Panc1 (cell line): ENCODE results near the gene CCDC192. TPM values are rescaled to one million over a fixed set of nuclear protein-coding genes. Genes with fewer than 3 reads are reported as not detected.

Experiments
- ATAC-seq: fragments of 200-7000 bp; cut with Tn5 transposase; 2 replicates; pipeline ENCODE4 v1.9.1; 2020; ENCODE audit warnings: mild to moderate bottlenecking, moderate library complexity
- BruUV-seq: library from RNA; stranded (reverse); fragments of 400-500 nt; replicated peaks from 2 replicates; lab custom pipeline; 2021; lab: Mats Ljungman, UMichigan
- CTCF ChIA-PET: fragments of 300-600 bp; sonication (Branson Sonifier 250); formaldehyde crosslinking; loops from one replicate; lab custom pipeline; 2022; ENCODE audit warnings: antibody characterized with exemption; lab: Charles Lee
- POLR2A ChIA-PET: fragments of 300-600 bp; sonication (Branson Sonifier 250); formaldehyde crosslinking; loops from one replicate; lab custom pipeline; 2022; ENCODE audit warnings: antibody characterized with exemption; lab: Charles Lee
- DNase-seq: peaks from one replicate; pipeline ENCODE4 v3.0.0-alpha.2; 2010; ENCODE audit warnings: low read depth, low spot score
- H3K27ac ChIP-seq: 2 replicates; pipeline ENCODE4 v1.5.1; 2011; ENCODE audit warnings: mild to moderate bottlenecking, low read length, inconsistent platforms
- H3K27me3 ChIP-seq: fragments of 200-500 bp; sonication (Bioruptor generic); 2 replicates; pipeline ENCODE4 v1.6.0; 2014; ENCODE audit warnings: low read length, inconsistent platforms; ENCODE audit not compliant: control insufficient read depth, insufficient read depth
- H3K36me3 ChIP-seq: fragments of 200-500 bp; sonication (Bioruptor generic); 2 replicates; pipeline ENCODE4 v1.5.1; 2014; ENCODE audit warnings: inconsistent platforms, mild to moderate bottlenecking, low read length, moderate library complexity; ENCODE audit not compliant: control insufficient read depth, insufficient read depth
- H3K4me1 ChIP-seq: 2 replicates; pipeline ENCODE4 v1.5.1; 2011; ENCODE audit warnings: inconsistent platforms, mild to moderate bottlenecking, low read length, moderate library complexity; ENCODE audit not compliant: control insufficient read depth, insufficient read depth
- H3K4me3 ChIP-seq, 2 experiments: 2 replicates each; pipeline ENCODE4 v1.5.1; 2011 to 2012; ENCODE audit warnings: low read depth in 2 of 2, low read length in 2 of 2, mild to moderate bottlenecking in 2 of 2, inconsistent platforms in 1 of 2, moderate library complexity in 1 of 2
- H3K9me3 ChIP-seq: fragments of 200-500 bp; sonication (Bioruptor generic); 2 replicates; pipeline ENCODE4 v1.5.1; 2014; ENCODE audit warnings: low read depth, mild to moderate bottlenecking, inconsistent platforms, low read length, moderate library complexity; ENCODE audit not compliant: control insufficient read depth, insufficient read depth
- POLR2AphosphoS5 ChIP-seq: IDR thresholded peaks from 2 replicates; pipeline ENCODE4 v1.6.1; 2012; ENCODE audit warnings: mild to moderate bottlenecking, low read depth, low read length, moderate library complexity
- SIN3A ChIP-seq: IDR thresholded peaks from 2 replicates; pipeline ENCODE4 v1.6.1; 2012; ENCODE audit warnings: low read depth, mild to moderate bottlenecking, low read length, moderate library complexity, borderline replicate concordance; ENCODE audit not compliant: insufficient read depth
- TCF7L2 ChIP-seq: IDR thresholded peaks from 2 replicates; pipeline ENCODE4 v1.6.1; 2011; ENCODE audit warnings: mild to moderate bottlenecking, low read depth, low read length, inconsistent platforms
- in situ Hi-C: cut with HindIII; loops from 2 replicates; pipeline ENCODE4 v1.10.0; 2016; ENCODE audit warnings: low sequenced_read_pairs, low pct_unique_long_range_greater_than_20kb
- intact Hi-C: fragments of 100-400 bp; cut with micrococcal nuclease; formaldehyde crosslinking; loops from one replicate; pipeline ENCODE4 v1.10.0; 2022; ENCODE audit not compliant: unreplicated experiment
- total RNA-seq: library from RNA; stranded (reverse); gene quantifications from one replicate; pipeline ENCODE4 v1.2.1, GENCODE V29; 2021; ENCODE audit not compliant: unreplicated experiment
- TF ChIP-seq, protein P1 (sequence below): fragments of 450-650 bp; IDR thresholded peaks from 2 replicates; pipeline ENCODE4 v1.5.1; 2017; ENCODE audit warnings: mild to moderate bottlenecking
- TF ChIP-seq, protein P2 (sequence below), 2 experiments: IDR thresholded peaks; 2 replicates each; pipeline ENCODE4 v1.6.1; 2011 to 2012; ENCODE audit warnings: low read depth in 2 of 2, control low read depth in 1 of 2, low read length in 1 of 2, mild to moderate bottlenecking in 1 of 2, moderate library complexity in 1 of 2; ENCODE audit not compliant: insufficient read depth in 1 of 2

CCDC192 gene
- total RNA-seq, 1 experiment from 2014 or later = not detected

DNA sequence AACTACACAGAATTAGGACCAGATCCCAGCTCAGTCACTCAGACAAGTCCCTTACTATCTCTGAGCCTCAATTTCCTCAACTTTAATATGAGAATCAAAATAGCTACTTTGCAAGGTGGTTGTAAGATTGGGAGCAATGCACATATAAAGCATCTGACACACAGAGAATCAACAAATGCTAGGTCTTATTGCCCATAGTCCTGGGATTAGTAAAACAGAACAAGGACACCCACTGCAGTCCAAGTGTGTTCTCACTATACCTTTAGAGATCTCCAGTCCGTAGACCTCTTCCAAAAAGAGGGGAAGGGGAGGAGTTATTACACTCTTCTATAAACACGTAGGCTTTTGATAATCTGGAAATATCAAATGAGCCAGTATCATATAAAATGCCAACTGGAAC lies 190.0 kb downstream of the CCDC192 start:
- intact Hi-C loops = no loop called here

DNA sequence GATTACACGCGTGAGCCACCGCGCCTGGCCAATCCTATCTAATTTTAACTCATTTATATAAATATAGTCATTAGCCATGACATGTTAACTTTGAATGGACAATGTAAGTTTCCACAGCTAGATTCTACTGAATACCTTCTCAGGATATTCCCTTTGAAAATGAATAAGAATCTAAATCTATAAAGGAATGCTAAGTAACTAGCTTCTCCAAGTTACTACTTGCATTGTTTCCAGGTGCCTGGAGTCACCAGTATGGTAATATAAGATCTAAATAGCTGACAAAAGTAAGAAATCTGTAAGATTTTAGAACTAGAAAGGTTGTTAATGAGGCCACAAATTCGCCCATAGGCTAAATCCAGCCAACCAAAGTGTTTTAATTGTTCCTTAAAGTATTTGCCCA lies 191.3 kb downstream of the CCDC192 start:
- ChIA-PET POLR2A (no interaction called here), CTCF (no interaction called here)
- H3K4me1 ChIP-seq = no peaks in the 10 kb centered on the region; the same call in 1 of the 2 replicates
- in situ Hi-C loops (no loop called here), intact Hi-C loops (no loop called here)
- H3K27me3 ChIP-seq = no peaks in the 10 kb centered on the region
- H3K27ac ChIP-seq = no peak overlapping the region
- H3K9me3 ChIP-seq = no peaks in the 10 kb centered on the region
- DNase-seq = no peak
- no peak overlapping the region for H3K4me3 ChIP-seq
- ATAC-seq = no peak
- no TSS peak for BruUV-seq
- H3K36me3 ChIP-seq = no peaks in the 10 kb centered on the region
- TF ChIP-seq POLR2AphosphoS5 (no peak), SIN3A (no peak), TCF7L2 (no peak)
- TF ChIP-seq, protein P1, sequence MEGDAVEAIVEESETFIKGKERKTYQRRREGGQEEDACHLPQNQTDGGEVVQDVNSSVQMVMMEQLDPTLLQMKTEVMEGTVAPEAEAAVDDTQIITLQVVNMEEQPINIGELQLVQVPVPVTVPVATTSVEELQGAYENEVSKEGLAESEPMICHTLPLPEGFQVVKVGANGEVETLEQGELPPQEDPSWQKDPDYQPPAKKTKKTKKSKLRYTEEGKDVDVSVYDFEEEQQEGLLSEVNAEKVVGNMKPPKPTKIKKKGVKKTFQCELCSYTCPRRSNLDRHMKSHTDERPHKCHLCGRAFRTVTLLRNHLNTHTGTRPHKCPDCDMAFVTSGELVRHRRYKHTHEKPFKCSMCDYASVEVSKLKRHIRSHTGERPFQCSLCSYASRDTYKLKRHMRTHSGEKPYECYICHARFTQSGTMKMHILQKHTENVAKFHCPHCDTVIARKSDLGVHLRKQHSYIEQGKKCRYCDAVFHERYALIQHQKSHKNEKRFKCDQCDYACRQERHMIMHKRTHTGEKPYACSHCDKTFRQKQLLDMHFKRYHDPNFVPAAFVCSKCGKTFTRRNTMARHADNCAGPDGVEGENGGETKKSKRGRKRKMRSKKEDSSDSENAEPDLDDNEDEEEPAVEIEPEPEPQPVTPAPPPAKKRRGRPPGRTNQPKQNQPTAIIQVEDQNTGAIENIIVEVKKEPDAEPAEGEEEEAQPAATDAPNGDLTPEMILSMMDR = no peak
- TF ChIP-seq, protein P2, sequence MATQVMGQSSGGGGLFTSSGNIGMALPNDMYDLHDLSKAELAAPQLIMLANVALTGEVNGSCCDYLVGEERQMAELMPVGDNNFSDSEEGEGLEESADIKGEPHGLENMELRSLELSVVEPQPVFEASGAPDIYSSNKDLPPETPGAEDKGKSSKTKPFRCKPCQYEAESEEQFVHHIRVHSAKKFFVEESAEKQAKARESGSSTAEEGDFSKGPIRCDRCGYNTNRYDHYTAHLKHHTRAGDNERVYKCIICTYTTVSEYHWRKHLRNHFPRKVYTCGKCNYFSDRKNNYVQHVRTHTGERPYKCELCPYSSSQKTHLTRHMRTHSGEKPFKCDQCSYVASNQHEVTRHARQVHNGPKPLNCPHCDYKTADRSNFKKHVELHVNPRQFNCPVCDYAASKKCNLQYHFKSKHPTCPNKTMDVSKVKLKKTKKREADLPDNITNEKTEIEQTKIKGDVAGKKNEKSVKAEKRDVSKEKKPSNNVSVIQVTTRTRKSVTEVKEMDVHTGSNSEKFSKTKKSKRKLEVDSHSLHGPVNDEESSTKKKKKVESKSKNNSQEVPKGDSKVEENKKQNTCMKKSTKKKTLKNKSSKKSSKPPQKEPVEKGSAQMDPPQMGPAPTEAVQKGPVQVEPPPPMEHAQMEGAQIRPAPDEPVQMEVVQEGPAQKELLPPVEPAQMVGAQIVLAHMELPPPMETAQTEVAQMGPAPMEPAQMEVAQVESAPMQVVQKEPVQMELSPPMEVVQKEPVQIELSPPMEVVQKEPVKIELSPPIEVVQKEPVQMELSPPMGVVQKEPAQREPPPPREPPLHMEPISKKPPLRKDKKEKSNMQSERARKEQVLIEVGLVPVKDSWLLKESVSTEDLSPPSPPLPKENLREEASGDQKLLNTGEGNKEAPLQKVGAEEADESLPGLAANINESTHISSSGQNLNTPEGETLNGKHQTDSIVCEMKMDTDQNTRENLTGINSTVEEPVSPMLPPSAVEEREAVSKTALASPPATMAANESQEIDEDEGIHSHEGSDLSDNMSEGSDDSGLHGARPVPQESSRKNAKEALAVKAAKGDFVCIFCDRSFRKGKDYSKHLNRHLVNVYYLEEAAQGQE (IDR thresholded peaks at IDR 0.05; ENCODE audit: insufficient read depth in 1 of 2, low read depth in 2 of 2, low read length in 1 of 2) = no peak

More for the DNA sequence above, 190.0 kb downstream of the CCDC192 start:
- H3K27me3 ChIP-seq = no peaks in the 10 kb centered on the region
- CTCF ChIA-PET = no interaction called here
- no peak overlapping the region for H3K27ac ChIP-seq
- ATAC-seq (no peak), DNase-seq (no peak)
- TF ChIP-seq POLR2AphosphoS5 = no peak
- TF ChIP-seq SIN3A = no peak
- TF ChIP-seq, protein P1 = no peak
- TF ChIP-seq, protein P2 (IDR thresholded peaks at IDR 0.05; ENCODE audit: insufficient read depth in 1 of 2, low read depth in 2 of 2, low read length in 1 of 2) = no peak
- TF ChIP-seq TCF7L2 = no peak
- H3K9me3 ChIP-seq = no peaks in the 10 kb centered on the region
- no peak overlapping the region for H3K4me3 ChIP-seq
- no peaks in the 10 kb centered on the region for H3K36me3 ChIP-seq
- POLR2A ChIA-PET = no interaction called here
- BruUV-seq = no TSS peak
- in situ Hi-C loops = no loop called here
- H3K4me1 ChIP-seq = no peaks in the 10 kb centered on the region; the same call in 1 of the 2 replicates
